ENCODE measurements around the gene PRCP.

The PRCP gene

GRCh38 chr11:82810326-82810725 lies 89.9 kb downstream of the PRCP start:
- Histone ChIP-seq H3K27me3 (ENCODE audit: control insufficient read depth, insufficient read depth, low read length) (no peaks in the 10 kb centered on the region), H3K27ac (ENCODE audit: low read length) (no peak overlapping the region), H3K9me3 (ENCODE audit: control insufficient read depth, insufficient read depth, low read length) (no peaks in the 10 kb centered on the region), H3K36me3 (ENCODE audit: control insufficient read depth, insufficient read depth, low read length) (no peaks in the 10 kb centered on the region), H3K4me3 (ENCODE audit: low read length) (no peak overlapping the region), H3K4me1 (ENCODE audit: control insufficient read depth, insufficient read depth, low read length) (peaks cover 3% of the 10 kb centered on the region; the same call in 1 of the 2 replicates)
- no peak for DNase-seq (ENCODE audit: low read depth, low spot score)
- WGBS (ENCODE audit: insufficient coverage, insufficient read length): no CpG with 5 or more reads among the region's 1 CpG

- no CpG with 5 or more reads among the region's 3 CpGs for WGBS (ENCODE audit: insufficient coverage, insufficient read length)
- Histone ChIP-seq H3K36me3 (ENCODE audit: control insufficient read depth, insufficient read depth, low read length) (no peaks in the 10 kb centered on the region), H3K27me3 (ENCODE audit: control insufficient read depth, insufficient read depth, low read length) (no peaks in the 10 kb centered on the region)
Measured at GRCh38 chr11:82807646-82808045, 92.6 kb downstream of the PRCP start.

GRCh38 chr11:82802710-82803109 lies 97.5 kb downstream of the PRCP start:
- Histone ChIP-seq H3K9me3 (ENCODE audit: control insufficient read depth, insufficient read depth, low read length) (no peaks in the 10 kb centered on the region), H3K36me3 (ENCODE audit: control insufficient read depth, insufficient read depth, low read length) (no peaks in the 10 kb centered on the region), H3K4me1 (ENCODE audit: control insufficient read depth, insufficient read depth, low read length) (no peaks in the 10 kb centered on the region), H3K4me3 (ENCODE audit: low read length) (no peak overlapping the region), H3K27me3 (ENCODE audit: control insufficient read depth, insufficient read depth, low read length) (no peaks in the 10 kb centered on the region), H3K27ac (ENCODE audit: low read length) (no peak overlapping the region)
- DNase-seq (ENCODE audit: low read depth, low spot score): no peak
- no CpG with 5 or more reads among the region's 1 CpG for WGBS (ENCODE audit: insufficient coverage, insufficient read length)

More at GRCh38 chr11:82807646-82808045, 92.6 kb downstream of the PRCP start:
- Histone ChIP-seq H3K4me1 (ENCODE audit: control insufficient read depth, insufficient read depth, low read length) (no peaks in the 10 kb centered on the region), H3K9me3 (ENCODE audit: control insufficient read depth, insufficient read depth, low read length) (no peaks in the 10 kb centered on the region), H3K4me3 (ENCODE audit: low read length) (no peak overlapping the region), H3K27ac (ENCODE audit: low read length) (no peak overlapping the region)
- DNase-seq (ENCODE audit: low read depth, low spot score): no peak

- Histone ChIP-seq H3K36me3 (ENCODE audit: control insufficient read depth, insufficient read depth, low read length) (no peaks in the 10 kb centered on the region), H3K4me1 (ENCODE audit: control insufficient read depth, insufficient read depth, low read length) (no peaks in the 10 kb centered on the region), H3K4me3 (ENCODE audit: low read length) (no peak overlapping the region), H3K27ac (ENCODE audit: low read length) (no peak overlapping the region), H3K9me3 (ENCODE audit: control insufficient read depth, insufficient read depth, low read length) (no peaks in the 10 kb centered on the region), H3K27me3 (ENCODE audit: control insufficient read depth, insufficient read depth, low read length) (no peaks in the 10 kb centered on the region)
- no peak for DNase-seq (ENCODE audit: low read depth, low spot score)
- WGBS (ENCODE audit: insufficient coverage, insufficient read length): no CpG with 5 or more reads among the region's 3 CpGs
Measured at GRCh38 chr11:82796998-82797961, 103.0 kb downstream of the PRCP start.

- no peak for DNase-seq (ENCODE audit: low read depth, low spot score)
- H3K4me3 ChIP-seq (ENCODE audit: low read length): no peak overlapping the region
- WGBS (ENCODE audit: insufficient coverage, insufficient read length): no CpG with 5 or more reads among the region's 3 CpGs
- no peak overlapping the region for H3K27ac ChIP-seq (ENCODE audit: low read length)
- no peaks in the 10 kb centered on the region for H3K36me3 ChIP-seq (ENCODE audit: control insufficient read depth, insufficient read depth, low read length)
- no peaks in the 10 kb centered on the region for H3K27me3 ChIP-seq (ENCODE audit: control insufficient read depth, insufficient read depth, low read length)
- no peaks in the 10 kb centered on the region for H3K9me3 ChIP-seq (ENCODE audit: control insufficient read depth, insufficient read depth, low read length)
- no peaks in the 10 kb centered on the region for H3K4me1 ChIP-seq (ENCODE audit: control insufficient read depth, insufficient read depth, low read length)
Measured at GRCh38 chr11:82794490-82794889, 105.7 kb downstream of the PRCP start.

GRCh38 chr11:82792822-82793569 lies 107.2 kb downstream of the PRCP start:
- no peak overlapping the region for H3K27ac ChIP-seq (ENCODE audit: low read length)
- no peak overlapping the region for H3K4me3 ChIP-seq (ENCODE audit: low read length)
- DNase-seq (ENCODE audit: low read depth, low spot score): no peak
- no peaks in the 10 kb centered on the region for H3K36me3 ChIP-seq (ENCODE audit: control insufficient read depth, insufficient read depth, low read length)
- WGBS (ENCODE audit: insufficient coverage, insufficient read length): no CpG with 5 or more reads among the region's 6 CpGs
- H3K27me3 ChIP-seq (ENCODE audit: control insufficient read depth, insufficient read depth, low read length): no peaks in the 10 kb centered on the region
- H3K9me3 ChIP-seq (ENCODE audit: control insufficient read depth, insufficient read depth, low read length): no peaks in the 10 kb centered on the region
- no peaks in the 10 kb centered on the region for H3K4me1 ChIP-seq (ENCODE audit: control insufficient read depth, insufficient read depth, low read length)

- H3K9me3 ChIP-seq (ENCODE audit: control insufficient read depth, insufficient read depth, low read length): no peaks in the 10 kb centered on the region
- DNase-seq (ENCODE audit: low read depth, low spot score): no peak
- no peak overlapping the region for H3K4me3 ChIP-seq (ENCODE audit: low read length)
- no peaks in the 10 kb centered on the region for H3K4me1 ChIP-seq (ENCODE audit: control insufficient read depth, insufficient read depth, low read length)
- WGBS (ENCODE audit: insufficient coverage, insufficient read length): no CpG with 5 or more reads among the region's 5 CpGs
- no peak overlapping the region for H3K27ac ChIP-seq (ENCODE audit: low read length)
- H3K36me3 ChIP-seq (ENCODE audit: control insufficient read depth, insufficient read depth, low read length): no peaks in the 10 kb centered on the region
- H3K27me3 ChIP-seq (ENCODE audit: control insufficient read depth, insufficient read depth, low read length): no peaks in the 10 kb centered on the region
Measured at GRCh38 chr11:82792319-82792718, 107.9 kb downstream of the PRCP start.

- Histone ChIP-seq H3K36me3 (ENCODE audit: control insufficient read depth, insufficient read depth, low read length) (no peaks in the 10 kb centered on the region), H3K4me1 (ENCODE audit: control insufficient read depth, insufficient read depth, low read length) (no peaks in the 10 kb centered on the region), H3K27ac (ENCODE audit: low read length) (no peak overlapping the region), H3K9me3 (ENCODE audit: control insufficient read depth, insufficient read depth, low read length) (no peaks in the 10 kb centered on the region), H3K27me3 (ENCODE audit: control insufficient read depth, insufficient read depth, low read length) (no peaks in the 10 kb centered on the region), H3K4me3 (ENCODE audit: low read length) (no peak overlapping the region)
- WGBS (ENCODE audit: insufficient coverage, insufficient read length): no CpG with 5 or more reads among the region's 4 CpGs
- DNase-seq (ENCODE audit: low read depth, low spot score): no peak
Measured at GRCh38 chr11:82791779-82792178, 108.5 kb downstream of the PRCP start.

- no peak overlapping the region for H3K4me3 ChIP-seq (ENCODE audit: low read length)
- H3K36me3 ChIP-seq (ENCODE audit: control insufficient read depth, insufficient read depth, low read length): no peaks in the 10 kb centered on the region
- no CpG with 5 or more reads among the region's 5 CpGs for WGBS (ENCODE audit: insufficient coverage, insufficient read length)
- H3K27me3 ChIP-seq (ENCODE audit: control insufficient read depth, insufficient read depth, low read length): no peaks in the 10 kb centered on the region
- H3K27ac ChIP-seq (ENCODE audit: low read length): no peak overlapping the region
- no peak for DNase-seq (ENCODE audit: low read depth, low spot score)
- H3K4me1 ChIP-seq (ENCODE audit: control insufficient read depth, insufficient read depth, low read length): no peaks in the 10 kb centered on the region
- H3K9me3 ChIP-seq (ENCODE audit: control insufficient read depth, insufficient read depth, low read length): no peaks in the 10 kb centered on the region
Measured at GRCh38 chr11:82790723-82791484, 109.3 kb downstream of the PRCP start.

GRCh38 chr11:82787981-82788380 lies 112.2 kb downstream of the PRCP start:
- Histone ChIP-seq H3K27ac (ENCODE audit: low read length) (no peak overlapping the region), H3K9me3 (ENCODE audit: control insufficient read depth, insufficient read depth, low read length) (no peaks in the 10 kb centered on the region), H3K4me1 (ENCODE audit: control insufficient read depth, insufficient read depth, low read length) (no peaks in the 10 kb centered on the region), H3K27me3 (ENCODE audit: control insufficient read depth, insufficient read depth, low read length) (no peaks in the 10 kb centered on the region), H3K36me3 (ENCODE audit: control insufficient read depth, insufficient read depth, low read length) (no peaks in the 10 kb centered on the region), H3K4me3 (ENCODE audit: low read length) (no peak overlapping the region)
- no peak for DNase-seq (ENCODE audit: low read depth, low spot score)
- WGBS (ENCODE audit: insufficient coverage, insufficient read length): no CpG with 5 or more reads among the region's 4 CpGs
